ENCODE measurements around the gene EHD1.

Gene EHD1

DNA sequence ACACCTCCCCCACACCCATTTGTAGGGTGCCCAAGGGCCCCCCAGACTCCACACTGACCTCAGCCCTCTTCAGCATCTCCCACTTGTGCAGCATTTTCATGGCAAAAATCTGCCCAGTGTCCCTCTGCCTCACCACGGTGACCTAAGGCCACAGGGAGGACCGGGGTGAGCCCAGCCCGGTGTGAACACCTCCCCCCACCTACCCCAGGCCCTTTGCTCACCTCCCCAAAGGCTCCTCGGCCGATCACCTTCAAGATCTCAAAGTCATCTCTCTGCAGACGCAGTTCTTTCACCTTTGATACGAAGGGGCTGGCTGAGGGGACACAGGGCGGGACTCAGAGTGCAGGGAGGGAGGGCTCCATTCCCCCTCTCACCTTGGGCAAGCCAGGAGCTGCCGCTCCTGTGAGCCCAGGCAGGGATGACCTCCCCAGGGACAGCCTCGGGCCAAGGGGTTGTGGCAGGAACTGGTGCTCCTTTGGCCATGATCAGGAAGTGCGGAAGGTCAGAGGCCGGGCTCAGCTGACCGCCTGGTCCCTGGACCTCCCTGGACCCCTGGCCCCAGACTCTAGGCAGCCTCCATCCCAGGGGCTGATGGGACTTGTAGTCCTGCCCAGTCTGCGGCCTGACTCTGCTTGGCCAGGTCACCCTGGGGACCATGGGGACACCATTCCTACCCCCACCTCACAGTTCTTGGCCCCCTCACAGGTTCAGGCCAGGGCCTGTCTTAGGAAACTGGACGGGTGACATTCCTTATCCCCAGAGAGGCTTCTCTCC, 36.6 kb downstream of the EHD1 start:
- no peak for DNase-seq

DNA sequence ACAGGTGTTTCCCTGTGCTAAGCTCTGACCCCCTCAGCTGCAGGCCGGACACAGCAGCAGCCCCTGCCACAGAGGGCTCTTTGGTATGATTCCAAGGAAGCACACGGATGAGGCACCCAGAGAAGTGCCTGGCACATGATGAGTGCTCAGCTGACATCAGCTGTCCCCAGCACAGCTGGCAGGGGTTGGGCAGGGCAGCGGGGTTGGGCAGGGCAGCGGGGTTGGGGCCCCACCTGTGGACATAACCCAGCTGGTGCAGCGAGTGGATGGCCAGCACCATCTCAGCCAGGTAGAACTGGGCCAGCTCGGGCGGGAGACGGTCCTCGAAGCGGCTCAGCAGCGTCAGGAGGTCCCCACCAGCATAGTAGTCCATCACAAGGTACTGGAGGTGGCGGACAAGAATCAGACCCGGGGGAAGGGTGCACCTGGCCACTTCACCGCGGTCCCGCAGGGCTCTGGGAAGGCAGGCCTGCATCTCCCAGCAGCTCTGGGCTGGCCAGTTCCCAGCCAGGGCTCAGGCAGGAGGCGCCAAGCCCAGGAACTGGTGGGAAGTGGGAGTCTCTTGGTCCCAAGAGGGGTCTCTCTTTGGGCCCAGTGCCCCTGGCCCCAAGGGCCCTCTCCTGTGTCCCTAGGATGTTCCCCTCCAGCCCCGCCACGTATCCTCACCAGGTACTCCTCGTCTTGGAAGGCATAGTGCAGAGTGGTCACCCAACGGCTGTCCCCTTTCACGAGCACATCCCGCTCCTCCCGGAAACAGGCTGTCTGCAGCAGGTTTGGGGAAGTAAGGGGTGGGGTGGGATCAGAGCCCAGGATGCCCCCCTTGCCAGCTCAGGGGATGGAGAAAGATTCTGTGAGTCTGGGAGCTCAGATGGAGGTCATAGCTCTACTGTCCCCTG, 38.3 kb downstream of the EHD1 start:
- DNase-seq: no peak

DNA sequence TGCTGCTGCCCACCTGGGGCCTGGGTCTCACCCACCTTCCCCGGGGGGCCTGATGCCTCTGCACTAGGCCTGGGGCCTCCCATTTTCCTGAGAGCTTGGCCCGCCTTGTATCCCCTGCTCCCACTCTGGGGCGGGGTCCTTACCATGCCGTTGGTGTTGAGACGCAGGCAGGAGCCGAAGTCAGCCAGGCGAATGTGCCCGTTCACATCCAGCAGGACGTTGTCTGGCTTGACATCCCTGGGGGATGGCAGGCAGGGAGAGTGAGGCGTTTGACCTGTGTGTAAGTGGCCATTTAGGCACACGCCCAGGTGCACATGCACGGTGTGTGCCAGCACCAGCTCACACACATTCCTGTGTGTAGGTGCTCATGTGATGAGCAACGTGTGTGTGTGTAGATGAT, 39.1 kb downstream of the EHD1 start:
- no peak for DNase-seq

DNA sequence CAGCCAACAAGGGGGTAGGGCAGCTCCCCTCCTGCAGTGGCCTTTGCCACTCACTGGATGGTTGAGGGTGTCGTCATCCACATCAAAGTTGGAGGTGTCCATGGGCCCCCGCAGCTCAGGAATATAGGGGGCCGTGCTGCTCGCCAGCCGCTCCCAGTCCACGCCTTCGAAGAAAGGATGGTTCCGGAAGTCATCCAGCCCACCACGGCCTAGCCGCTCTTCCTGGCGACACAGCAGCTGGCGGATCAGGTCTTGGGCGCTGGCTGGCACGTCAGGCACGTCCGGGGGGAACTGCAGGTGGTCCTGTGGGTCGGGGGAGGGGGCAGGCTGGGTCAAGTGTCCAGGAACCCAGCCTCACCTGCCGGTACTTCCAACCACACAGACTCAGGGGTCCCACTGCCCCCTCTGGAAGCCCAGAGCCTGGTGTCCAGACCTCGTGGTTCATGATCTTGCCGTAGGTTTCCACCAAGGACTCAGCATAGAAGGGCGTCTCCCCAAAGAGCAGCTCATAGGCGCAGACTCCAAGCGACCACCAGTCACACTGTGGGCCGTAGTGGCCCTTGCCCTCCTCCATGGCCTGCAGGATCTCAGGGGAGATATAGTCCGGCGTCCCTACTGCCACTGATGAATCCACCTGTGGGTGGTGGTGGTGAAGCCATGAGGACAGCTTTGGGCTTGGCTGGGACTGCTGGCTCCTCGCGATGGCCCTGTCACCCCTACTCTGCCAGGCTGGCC, 39.7 kb downstream of the EHD1 start:
- DNase-seq: no peak

DNA sequence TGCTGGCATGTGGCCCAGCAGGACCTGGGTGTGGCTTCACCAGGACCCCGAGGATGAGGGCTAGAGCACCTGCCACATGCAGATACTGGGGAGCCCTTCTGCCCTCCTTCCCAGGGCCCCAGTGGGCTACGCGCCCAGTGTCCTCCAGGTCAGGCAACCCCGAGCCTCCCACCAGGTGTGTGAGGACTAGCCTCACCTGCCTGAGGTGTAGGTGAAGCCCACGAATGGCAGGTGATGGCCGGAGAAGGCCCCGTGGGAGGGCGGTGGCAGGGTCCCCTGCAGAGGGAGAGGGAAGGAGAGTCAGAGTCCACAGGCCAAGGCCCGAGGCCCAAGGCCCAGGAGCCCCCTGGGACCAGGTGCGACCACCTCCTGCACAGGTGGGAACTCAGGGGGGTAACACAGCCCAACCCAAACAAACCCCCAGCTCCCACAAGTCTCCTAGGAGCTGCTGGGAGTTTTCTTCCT, 40.5 kb downstream of the EHD1 start:
- DNase-seq: no peak

DNA sequence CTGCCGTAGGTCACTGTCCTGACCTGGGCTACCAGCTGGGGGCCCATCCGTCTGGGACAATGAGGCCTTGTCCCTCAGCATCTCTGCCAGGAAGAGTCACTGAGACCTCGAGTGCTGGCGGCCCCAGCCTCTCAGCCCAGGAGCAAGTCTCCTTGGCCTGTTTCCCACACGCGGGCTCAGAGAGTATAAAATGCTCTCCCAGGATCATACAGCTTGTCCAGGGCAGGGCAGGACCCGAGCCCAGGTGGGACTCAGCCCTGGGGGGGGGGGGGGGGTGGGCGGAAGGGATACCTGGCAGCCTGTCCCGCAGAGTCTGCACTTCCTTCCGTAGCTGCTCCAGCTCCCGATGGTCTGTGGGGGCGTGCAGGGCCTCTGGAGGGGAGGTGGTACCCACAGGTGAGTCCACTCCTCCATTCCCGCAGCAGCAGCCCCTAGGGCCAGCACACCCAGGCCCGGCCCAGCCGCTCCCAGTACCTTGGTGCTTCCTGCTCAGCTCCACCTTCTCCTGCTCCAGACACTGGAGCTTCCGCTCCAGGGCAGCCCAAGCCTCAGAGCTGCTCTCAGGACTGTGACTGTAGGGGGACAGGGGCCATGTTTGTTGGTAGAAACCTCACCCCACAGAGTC, 41.9 kb downstream of the EHD1 start:
- peak; percentile 0 for DNase-seq

DNA sequence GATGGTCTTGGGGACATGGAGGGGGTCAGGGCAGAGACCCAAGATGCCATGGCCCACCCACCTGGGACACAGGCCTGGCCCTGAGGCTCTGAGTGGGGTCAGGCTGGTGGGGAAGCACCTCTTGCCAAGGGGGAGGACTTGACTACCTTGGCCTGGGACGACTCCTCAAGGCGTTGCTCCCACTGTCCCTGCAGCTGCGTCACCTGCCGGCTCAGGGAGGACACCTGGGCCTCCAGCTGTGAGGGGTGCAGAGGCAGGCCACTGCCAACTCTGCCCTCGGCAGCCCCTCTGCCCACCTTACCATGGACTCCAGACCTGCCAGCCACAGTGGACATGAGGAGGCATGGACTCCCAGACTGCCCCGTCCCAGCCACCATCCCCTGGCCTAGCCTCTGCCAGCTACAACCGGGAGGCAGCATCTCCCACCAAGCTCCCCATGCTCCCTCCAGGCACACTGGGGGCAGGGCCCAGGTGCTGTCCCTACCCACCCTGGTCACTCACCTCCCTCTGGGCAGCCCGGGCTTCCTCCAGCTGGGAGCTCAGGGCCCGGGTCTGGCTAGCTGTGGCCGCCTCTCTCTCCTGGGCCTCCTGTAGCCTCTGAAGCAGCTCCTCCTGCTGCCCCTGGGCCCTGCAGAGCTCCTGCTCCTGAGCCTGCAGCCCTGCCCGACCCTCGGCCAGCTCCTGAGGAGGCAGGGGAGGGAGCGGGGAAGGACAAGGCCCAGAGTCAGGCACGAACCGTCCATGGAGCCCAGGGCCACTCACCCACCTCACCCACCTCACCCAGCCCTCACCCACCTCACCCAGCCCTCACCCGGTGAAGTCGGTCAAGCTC, 42.6 kb downstream of the EHD1 start:
- no peak for DNase-seq

DNA sequence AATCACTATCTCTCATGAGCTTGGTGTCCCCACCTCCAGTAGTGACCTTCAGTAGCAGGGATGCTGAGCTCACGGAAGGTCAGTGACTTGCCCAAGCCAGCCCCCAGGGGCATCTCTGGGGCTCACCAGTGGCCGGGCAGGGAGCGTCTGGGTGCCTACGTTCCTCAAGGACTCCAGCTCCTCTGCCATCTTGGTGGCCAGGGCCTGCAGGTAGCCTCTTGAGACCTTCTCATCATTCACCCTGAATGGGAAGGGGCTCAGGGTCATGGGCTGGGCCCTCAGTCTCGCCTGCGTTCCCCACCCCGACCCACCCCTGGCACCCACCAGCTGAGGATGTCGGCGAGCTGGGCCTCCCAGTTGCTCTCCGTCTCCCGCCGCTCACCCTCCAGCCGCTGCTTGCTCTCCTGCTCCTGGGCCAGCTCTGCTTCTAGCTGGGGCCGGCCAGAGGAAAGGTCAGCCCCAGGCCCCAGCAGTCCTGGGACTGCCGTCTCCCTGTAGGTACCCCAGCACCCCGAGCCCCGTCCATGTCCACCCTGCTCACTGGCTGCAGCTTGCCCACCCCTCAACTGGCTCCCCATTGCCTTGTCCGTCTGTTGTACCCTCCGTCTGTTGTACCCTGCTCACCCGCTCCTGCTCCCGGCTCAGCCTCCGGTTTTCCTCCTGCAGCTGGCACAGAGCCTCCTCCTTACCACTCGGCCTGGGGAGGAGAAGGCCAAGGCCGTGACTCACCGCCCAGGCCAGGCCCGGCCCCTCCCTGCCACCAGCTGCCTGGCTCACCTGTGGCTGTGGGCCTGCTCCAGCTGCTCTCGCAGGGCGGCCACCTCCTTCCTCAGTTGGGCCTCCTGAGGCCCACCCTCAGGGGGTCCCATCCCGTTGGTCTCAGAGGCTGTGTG, 43.5 kb downstream of the EHD1 start:
- peak; percentile 91 for DNase-seq

DNA sequence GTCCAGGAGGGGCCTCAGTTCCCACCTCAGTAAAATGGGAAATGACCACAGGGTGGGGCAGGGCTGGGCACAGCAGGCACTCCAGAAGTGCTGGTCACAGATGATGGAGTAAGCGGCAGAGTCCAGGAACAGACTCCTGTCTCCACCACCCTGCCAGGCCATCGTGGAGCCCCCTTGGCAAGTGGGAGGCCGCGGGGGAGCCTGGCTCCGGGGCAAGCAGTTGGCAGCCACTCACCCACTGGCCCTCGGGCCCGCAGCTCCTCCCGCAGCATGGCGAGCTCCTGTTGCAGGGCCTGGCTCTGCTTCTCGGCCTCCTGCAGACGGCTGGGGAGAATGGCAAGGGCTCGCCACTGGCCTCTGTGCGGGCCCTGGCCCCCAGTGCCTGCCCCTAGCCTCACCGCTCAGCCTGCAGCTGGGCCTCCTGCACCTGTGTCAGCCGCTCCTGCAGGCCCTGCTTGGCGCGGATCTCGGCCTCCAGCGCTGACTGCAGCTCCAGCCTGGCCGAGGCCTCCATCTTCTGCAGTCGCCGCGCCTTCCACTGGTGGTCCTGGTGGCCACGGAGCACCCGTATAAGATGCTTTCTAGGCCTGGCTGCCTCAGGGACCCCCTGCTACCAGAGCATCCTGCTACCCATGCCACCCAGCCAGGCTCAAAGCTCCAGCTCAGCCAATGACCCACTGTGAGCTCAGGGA, 44.2 kb downstream of the EHD1 start:
- DNase-seq: no peak

DNA sequence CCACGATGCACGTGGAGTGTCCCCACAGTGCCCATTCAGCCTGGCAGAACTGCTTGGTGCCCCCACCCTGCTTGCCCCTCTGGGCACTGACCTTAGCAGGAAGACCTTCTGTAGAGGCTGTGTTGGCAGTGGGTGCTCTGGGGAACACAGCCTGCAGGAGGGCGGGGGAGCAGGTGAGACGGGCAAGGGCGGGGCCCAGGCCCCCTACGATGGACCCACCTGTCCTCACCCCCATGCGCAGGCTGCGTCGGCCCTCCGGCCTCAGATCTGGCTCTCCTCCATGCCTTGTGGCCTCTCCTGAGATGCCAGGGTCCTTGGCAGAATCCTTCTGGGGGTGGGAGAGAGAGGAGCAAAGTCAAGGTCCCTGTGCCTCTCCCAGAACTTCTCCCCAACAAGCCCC, 44.9 kb downstream of the EHD1 start:
- no peak for DNase-seq

DNA sequence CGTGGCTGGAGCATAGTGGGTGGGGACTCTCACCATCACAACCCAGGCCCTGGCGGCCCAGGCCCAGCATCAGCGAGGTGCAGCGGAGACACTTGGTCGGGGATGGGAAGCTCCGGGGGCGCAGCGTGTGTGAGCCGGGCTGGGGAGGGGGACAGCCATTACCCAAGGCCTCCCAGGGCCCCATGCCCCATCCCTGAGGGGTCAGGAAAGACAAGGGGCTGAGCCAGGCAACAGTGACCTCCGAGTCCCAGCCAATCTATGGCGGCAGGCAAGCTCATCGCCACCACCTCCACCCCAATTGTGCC, 45.3 kb downstream of the EHD1 start:
- no peak for DNase-seq

DNA sequence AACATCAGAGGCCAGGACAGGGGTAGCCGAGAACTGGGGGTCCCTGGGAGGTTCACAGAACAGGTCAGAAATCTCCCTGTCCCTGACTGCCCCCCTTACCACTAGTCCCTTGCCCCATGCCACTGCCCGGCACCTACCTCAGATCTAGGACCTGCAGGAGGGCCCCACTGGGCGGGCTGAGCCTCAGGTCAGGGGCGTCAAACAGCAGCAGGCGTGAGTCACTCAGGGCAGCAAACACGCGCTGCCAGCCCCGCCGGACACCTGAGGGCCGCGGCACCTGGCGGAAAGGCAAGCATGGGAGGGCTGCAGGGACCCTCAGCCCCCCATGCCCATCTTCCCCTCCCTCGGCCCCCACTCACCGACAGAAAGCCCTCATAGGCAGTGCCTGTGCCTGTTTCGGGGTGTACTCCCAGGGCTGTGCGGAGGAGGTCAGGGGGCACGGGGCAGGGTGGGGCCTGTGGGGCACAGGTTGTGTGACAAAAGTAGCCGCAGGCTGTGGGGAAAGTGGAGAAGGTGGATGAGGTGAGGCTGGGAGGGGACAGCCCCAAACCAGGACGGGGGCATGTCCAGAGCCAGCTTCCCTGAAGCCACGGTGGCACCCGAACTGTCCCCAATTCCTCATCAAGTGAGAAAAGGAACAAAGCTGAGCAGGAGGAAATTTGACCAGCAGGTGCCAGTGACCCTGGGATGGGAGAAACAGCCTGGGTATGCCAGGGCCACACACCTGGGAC, 45.8 kb downstream of the EHD1 start:
- DNase-seq: no peak

DNA sequence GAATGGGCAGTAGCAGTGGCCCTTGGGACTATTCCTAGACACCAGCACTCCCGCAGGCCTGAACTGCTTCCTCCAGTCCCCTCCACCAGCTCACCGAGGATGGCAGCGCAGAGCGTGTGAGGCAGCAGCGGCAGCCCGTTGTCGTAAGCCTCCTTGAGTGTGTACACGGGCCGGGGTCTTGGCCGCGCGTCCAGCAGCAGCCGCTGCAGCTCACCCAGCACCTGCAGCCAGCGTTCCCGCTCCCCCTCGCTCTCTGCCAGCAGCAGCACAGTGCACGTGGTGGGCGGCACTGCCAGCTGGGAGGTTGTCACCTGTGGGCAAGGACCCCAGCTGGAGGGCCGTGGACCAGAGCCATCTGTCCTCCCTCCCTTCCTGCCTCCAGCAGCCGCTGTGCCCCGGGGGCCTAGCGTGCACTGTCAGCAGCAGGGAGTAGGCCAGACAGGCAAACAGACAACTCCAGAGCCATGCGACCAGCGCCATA, 47.0 kb downstream of the EHD1 start:
- DNase-seq: no peak

DNA sequence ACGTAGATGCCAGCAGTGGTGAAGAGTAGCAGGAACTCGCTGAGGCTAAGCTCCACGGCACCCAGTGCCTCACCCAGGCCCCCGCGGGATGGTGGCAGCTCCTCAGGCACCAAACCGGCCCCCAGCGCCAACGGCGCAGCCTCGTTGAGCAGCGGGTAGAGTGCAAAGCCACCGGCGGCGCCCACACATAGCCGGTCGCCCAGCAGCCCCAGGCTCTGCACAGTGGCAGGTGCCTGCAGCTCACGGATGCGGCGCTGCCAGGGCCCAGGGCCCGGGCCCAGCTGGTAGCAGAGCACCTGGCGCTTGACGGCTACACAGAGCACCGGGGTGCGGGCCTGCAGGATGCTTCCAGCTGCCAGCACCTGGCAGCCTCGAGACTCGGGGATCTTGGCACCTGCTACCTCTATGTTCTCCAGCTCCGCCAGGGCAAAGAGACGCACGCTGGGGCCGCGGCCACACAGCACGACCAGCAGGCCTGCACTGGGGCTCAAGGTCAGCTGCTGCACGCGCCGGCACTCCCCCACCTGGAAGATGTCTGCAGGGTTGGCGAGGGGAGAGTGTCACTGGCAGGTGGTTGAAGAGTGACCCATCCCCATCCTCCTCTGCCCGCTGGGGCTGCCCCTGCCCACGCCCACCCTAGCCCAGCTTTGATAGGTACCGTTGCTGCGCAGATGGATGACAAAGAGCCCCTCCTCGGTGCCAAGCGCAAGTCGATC, 48.7 kb downstream of the EHD1 start:
- DNase-seq: no peak

DNA sequence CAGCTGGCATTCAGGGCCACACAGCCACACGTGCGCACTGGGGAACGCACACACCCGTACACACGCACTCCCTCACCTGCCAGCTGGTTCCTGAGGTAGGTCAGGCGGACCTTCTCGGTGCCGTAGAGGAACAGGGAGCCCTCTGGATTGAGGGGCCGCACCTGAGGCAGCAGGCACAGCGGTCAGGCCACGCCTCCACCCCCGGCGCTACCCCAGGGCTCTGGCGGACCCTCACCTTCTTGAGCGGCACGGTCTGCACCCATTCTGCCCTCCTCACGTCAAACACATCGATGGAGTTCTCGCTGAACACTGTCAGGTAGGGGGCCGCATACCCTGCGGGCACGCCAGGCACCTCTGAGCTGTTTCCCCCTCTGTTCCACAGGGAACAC, 51.0 kb downstream of the EHD1 start:
- DNase-seq: no peak

DNA sequence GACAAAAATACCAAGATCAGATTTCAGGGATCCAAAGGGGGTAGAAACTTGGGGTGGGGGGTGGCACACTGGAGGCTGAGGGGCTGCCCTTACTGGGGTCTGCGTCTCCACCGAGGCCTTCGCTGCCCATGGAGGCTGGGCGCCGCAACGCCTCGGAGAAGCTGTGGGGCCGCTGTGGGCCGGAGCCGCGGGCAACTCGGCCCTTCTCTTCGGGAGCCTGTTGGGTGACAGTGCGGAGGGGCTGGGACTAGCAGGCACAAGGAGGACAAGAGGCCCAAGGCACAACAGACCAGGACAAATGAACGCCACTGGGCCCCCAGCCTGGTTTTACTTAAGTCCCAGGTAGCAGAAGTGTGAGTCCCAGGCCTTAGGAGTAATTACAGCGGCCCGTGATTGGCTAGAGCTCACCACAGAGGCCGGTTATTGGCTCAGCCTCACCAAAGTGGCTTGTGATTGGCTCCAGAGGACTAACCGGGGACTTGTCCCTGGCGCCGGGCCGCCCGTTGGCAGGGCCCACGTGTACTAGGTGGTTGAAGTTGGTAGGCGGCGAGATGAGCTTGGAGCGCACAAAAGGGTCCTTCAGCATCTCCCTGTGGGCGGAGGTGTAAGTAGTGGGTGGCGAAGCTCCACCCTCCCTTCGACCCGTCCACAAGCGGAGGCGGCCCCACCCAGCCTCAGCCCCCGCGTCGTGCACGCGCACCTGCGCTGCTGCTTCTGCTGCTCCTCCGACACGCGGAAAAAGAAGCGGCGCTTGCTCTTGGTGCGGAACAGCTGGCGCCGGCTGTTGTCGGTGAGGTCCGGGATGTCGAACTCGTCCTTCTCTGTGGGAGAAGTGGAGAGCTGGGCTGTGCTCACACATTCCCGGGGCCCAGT, 51.6 kb downstream of the EHD1 start:
- DNase-seq: no peak

DNA sequence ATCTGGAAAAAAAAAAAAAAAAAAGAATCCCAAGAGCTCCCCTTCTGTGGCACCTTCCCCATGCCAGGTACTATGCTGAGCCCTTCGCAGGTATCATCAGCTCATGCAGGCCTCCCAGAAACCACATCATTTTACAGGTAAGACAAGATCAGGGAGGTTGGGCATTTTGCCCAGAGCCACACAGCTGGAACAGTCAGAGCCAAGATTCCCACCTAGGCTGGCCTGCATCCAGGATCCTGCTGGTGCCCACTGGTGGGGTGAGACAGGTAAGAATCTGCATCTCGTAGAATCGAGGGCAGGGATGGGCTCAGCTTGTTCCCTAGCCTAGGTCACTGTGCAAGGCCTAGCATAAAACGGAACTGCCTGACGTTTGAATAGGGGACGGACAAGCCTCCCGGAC, 52.4 kb downstream of the EHD1 start:
- DNase-seq: no peak

DNA sequence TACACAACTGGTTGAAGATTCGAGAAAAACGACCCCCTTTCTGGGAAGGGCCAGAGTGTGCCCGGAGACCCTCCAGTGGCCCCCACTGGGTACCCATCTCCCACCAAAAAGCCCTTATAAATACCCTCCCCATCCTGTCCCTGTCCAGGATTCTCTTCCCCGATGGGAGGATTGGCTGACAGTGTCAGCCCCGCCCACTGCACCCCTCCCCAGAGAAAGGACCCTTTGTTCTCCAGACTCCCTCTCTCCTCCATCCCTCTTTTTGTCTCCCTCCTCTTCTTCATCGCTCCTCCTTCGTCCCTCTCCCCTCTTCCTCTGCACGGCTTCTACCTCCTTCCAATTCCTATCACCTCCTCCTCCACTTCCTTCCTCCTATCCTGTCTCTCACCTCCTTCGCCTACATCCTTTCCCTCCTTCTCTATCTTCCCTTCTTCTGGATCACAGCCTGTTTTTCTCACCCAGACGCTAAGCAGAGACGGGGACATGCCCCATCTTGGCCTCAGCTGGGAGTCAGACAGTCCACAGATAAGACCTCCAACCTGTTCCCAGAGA, 54.8 kb downstream of the EHD1 start:
- no peak for DNase-seq
